PC-3 (cell line): Measurements from ENCODE around the gene FBXL7. TPM values are rescaled to one million over a fixed set of nuclear protein-coding genes. Genes with fewer than 3 reads are reported as not detected.

Experiments
- ATAC-seq: fragments of 200-7000 bp; cut with Tn5 transposase; 2 replicates; pipeline ENCODE4 v1.9.1; 2020; ENCODE audit warnings: mild to moderate bottlenecking, moderate library complexity
- BruUV-seq: library from RNA; stranded (reverse); fragments of 400-500 nt; replicated peaks from 2 replicates; lab custom pipeline; 2021; lab: Mats Ljungman, UMichigan
- CTCF ChIA-PET: fragments of 300-600 bp; sonication (Branson Sonifier 250); formaldehyde crosslinking; loops from one replicate; lab custom pipeline; 2022; ENCODE audit warnings: antibody characterized with exemption; lab: Charles Lee
- POLR2A ChIA-PET: fragments of 300-600 bp; sonication (Branson Sonifier 250); formaldehyde crosslinking; loops from one replicate; lab custom pipeline; 2022; ENCODE audit warnings: antibody characterized with exemption; ENCODE audit not compliant: unreplicated experiment; lab: Charles Lee
- DNase-seq: peaks from one replicate; pipeline ENCODE4 v3.0.0-alpha.2; 2015
- H2AFZ ChIP-seq: fragments of 300-600 bp; sonication (generic); 2 replicates; pipeline ENCODE4 v1.6.0; 2016; ENCODE audit warnings: antibody characterized with exemption, low read length
- H3F3A ChIP-seq: fragments of 300-600 bp; sonication (generic); one replicate; pipeline ENCODE4 v1.6.0; 2017; ENCODE audit warnings: antibody characterized with exemption, low read length, control low read depth, mild to moderate bottlenecking; ENCODE audit not compliant: unreplicated experiment
- H3K27ac ChIP-seq: fragments of 300-600 bp; sonication (generic); 2 replicates; pipeline ENCODE4 v1.5.1; 2016; ENCODE audit warnings: mild to moderate bottlenecking, low read length
- H3K27me3 ChIP-seq: fragments of 300-600 bp; sonication (generic); 2 replicates; pipeline ENCODE4 v1.6.1; 2016; ENCODE audit warnings: low read length, mixed read lengths
- H3K36me3 ChIP-seq: fragments of 300-600 bp; sonication (generic); 2 replicates; pipeline ENCODE4 v1.6.1; 2016; ENCODE audit warnings: low read depth, mixed run types, low read length, mixed read lengths
- H3K4me1 ChIP-seq: fragments of 300-600 bp; sonication (generic); 2 replicates; pipeline ENCODE4 v1.5.1; 2016; ENCODE audit warnings: low read length; ENCODE audit not compliant: insufficient read depth
- H3K4me2 ChIP-seq: fragments of 300-600 bp; sonication (generic); 2 replicates; pipeline ENCODE4 v1.6.0; 2016; ENCODE audit warnings: low read length
- H3K4me3 ChIP-seq: fragments of 300-600 bp; sonication (generic); 2 replicates; pipeline ENCODE4 v1.5.1; 2016; ENCODE audit warnings: mild to moderate bottlenecking, low read length, mixed read lengths
- H3K79me2 ChIP-seq: fragments of 300-600 bp; sonication (generic); 2 replicates; pipeline ENCODE4 v1.6.1; 2017; ENCODE audit warnings: low read length, mixed read lengths
- H3K9ac ChIP-seq: fragments of 300-600 bp; sonication (generic); 2 replicates; pipeline ENCODE4 v1.6.0; 2016; ENCODE audit warnings: mild to moderate bottlenecking, low read length
- H3K9me2 ChIP-seq: fragments of 300-600 bp; sonication (generic); replicated peaks from 2 replicates; pipeline ENCODE4 v1.6.1; 2016; ENCODE audit warnings: mixed run types, low read length, mixed read lengths
- H3K9me3 ChIP-seq: fragments of 300-600 bp; sonication (generic); 2 replicates; pipeline ENCODE4 v1.6.1; 2016; ENCODE audit warnings: low read length, mixed read lengths
- H4K20me1 ChIP-seq: fragments of 300-600 bp; sonication (generic); 2 replicates; pipeline ENCODE4 v1.6.1; 2016; ENCODE audit warnings: low read length, mixed read lengths
- EZH2 ChIP-seq: fragments of 300-600 bp; sonication (generic); IDR thresholded peaks from one replicate; pipeline ENCODE4 v1.6.1; 2017; ENCODE audit warnings: antibody characterized with exemption, mild to moderate bottlenecking, low read length; ENCODE audit not compliant: unreplicated experiment
- EZH2phosphoT487 ChIP-seq: fragments of 300-600 bp; sonication (generic); IDR thresholded peaks from 2 replicates; pipeline ENCODE4 v1.6.1; 2018; ENCODE audit warnings: mild to moderate bottlenecking, antibody characterized with exemption, low read length, borderline replicate concordance
- intact Hi-C: fragments of 100-400 bp; cut with micrococcal nuclease; formaldehyde crosslinking; loops from 2 replicates; pipeline ENCODE4 v1.9.0; 2023
- total RNA-seq: library from RNA; depleted of rRNA; stranded (reverse); fragments of >200 nt; gene quantifications from 2 replicates; pipeline ENCODE4 v1.2.3, GENCODE V29; 2014
- TF ChIP-seq, protein P1 (sequence below): fragments of 300-600 bp; sonication (generic); conservative IDR thresholded peaks from 2 replicates; pipeline ENCODE4 v1.5.1; 2017; ENCODE audit warnings: antibody characterized with exemption, low read depth, mild to moderate bottlenecking, low read length

Gene FBXL7
- total RNA-seq, 1 experiment from 2014 or later, result 0.18 TPM

DNA sequence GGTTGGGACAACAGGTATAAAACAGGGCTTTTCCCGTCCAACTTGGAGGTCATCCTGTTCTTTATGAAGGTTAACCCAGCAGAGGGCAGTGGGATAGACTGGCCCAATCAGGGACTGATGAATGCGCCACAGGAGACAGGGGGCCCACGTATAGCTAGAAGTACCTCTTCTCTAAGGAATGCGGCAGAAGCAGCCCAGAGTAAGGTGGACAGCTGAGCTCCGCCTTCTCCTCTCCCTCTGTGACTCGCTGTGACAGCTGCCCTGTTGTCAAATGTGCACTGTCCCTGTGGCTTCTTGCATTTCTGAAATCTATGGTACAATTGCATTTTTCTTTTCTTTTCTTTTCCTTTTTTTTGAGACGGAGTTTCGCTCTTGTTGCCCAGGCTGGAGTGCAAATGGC is 306.6 kb downstream of the FBXL7 start:
- no peaks in the 10 kb centered on the region for H3K79me2 ChIP-seq
- H3K9ac ChIP-seq, result no peak overlapping the region
- no peak for DNase-seq
- no peaks in the 10 kb centered on the region for H3K9me2 ChIP-seq
- H3K4me2 ChIP-seq, result no peak overlapping the region
- ChIA-PET POLR2A (no interaction called here), CTCF (no interaction called here)
- intact Hi-C loops, result no loop called here
- H2AFZ ChIP-seq, result no peak overlapping the region
- 0 out of 2 replicates have a peak, but pooled peaks cover 2% of the 10 kb centered on the region for H3K36me3 ChIP-seq
- H3K4me3 ChIP-seq, result no peak overlapping the region
- ATAC-seq, result no peak
- peaks cover 7% of the 10 kb centered on the region; the same call in 1 of the 2 replicates for H3K9me3 ChIP-seq
- no peaks in the 10 kb centered on the region for H3K27me3 ChIP-seq
- no peaks in the 10 kb centered on the region for H3F3A ChIP-seq
- no peak overlapping the region for H3K27ac ChIP-seq
- H4K20me1 ChIP-seq, result no peaks in the 10 kb centered on the region
- TF ChIP-seq EZH2phosphoT487 (no peak), EZH2 (no peak)
- TF ChIP-seq, protein P1, sequence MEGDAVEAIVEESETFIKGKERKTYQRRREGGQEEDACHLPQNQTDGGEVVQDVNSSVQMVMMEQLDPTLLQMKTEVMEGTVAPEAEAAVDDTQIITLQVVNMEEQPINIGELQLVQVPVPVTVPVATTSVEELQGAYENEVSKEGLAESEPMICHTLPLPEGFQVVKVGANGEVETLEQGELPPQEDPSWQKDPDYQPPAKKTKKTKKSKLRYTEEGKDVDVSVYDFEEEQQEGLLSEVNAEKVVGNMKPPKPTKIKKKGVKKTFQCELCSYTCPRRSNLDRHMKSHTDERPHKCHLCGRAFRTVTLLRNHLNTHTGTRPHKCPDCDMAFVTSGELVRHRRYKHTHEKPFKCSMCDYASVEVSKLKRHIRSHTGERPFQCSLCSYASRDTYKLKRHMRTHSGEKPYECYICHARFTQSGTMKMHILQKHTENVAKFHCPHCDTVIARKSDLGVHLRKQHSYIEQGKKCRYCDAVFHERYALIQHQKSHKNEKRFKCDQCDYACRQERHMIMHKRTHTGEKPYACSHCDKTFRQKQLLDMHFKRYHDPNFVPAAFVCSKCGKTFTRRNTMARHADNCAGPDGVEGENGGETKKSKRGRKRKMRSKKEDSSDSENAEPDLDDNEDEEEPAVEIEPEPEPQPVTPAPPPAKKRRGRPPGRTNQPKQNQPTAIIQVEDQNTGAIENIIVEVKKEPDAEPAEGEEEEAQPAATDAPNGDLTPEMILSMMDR, result no peak
- BruUV-seq, result no TSS peak
- H3K4me1 ChIP-seq, result no peaks in the 10 kb centered on the region

DNA sequence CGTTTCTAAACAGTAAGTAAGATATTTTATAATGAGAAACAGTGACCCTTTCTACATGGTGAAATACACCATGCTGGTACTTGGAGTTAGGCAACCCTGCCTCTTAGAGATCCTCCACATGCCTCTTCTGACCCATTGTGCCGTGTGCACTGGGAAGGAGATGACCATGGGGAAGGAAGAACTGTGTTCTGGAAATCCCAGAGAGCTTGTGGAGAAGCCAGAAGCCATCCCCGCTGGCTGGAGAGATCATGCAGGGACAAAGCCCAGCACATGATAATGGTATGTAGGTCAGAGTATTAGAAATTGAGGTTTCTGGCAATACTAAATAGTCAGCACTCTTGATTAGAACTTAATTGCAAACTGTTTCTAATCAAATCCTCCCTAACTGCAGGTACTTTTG is 307.3 kb downstream of the FBXL7 start:
- Histone ChIP-seq H3K4me3 (no peak overlapping the region), H3K9me3 (peaks cover 7% of the 10 kb centered on the region; the same call in 1 of the 2 replicates), H3K36me3 (0 out of 2 replicates have a peak, but pooled peaks cover 2% of the 10 kb centered on the region), H2AFZ (no peak overlapping the region), H3K4me1 (no peaks in the 10 kb centered on the region), H4K20me1 (no peaks in the 10 kb centered on the region), H3K79me2 (no peaks in the 10 kb centered on the region), H3K9me2 (no peaks in the 10 kb centered on the region), H3K27ac (no peak overlapping the region), H3K27me3 (no peaks in the 10 kb centered on the region), H3K9ac (no peak overlapping the region), H3F3A (no peaks in the 10 kb centered on the region), H3K4me2 (no peak overlapping the region)
- ATAC-seq (no peak), DNase-seq (no peak)
- ChIA-PET POLR2A (no interaction called here), CTCF (no interaction called here)
- no TSS peak for BruUV-seq
- intact Hi-C loops, result no loop called here
- TF ChIP-seq, protein P1, result no peak
- no peak for TF ChIP-seq EZH2
- TF ChIP-seq EZH2phosphoT487, result no peak

DNA sequence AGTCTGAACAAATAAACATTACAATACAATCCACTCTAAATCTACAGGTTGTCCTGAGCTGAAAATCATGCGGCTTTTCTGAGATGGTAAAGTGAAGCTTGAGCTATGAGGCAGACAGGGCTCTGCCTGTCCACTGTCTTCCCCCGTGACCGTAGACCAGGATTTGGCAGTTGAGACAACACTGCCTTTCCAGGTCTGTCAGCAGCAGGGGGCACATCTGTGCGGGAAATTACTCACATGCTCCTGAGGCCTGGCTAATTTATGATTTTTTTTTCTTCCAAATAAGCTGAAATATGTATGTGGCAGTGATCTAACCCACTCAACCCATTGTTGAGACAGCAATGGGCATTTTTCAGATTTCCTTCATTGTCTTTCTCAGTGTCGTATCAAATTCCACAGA is 307.9 kb downstream of the FBXL7 start:
- H3K36me3 ChIP-seq, result 0 out of 2 replicates have a peak, but pooled peaks cover 2% of the 10 kb centered on the region
- no peaks in the 10 kb centered on the region for H3K79me2 ChIP-seq
- DNase-seq, result peak; percentile 17
- POLR2A ChIA-PET, result no interaction called here
- no peaks in the 10 kb centered on the region for H4K20me1 ChIP-seq
- no peaks in the 10 kb centered on the region for H3F3A ChIP-seq
- BruUV-seq, result no TSS peak
- no peak overlapping the region for H2AFZ ChIP-seq
- H3K9me3 ChIP-seq, result peaks cover 7% of the 10 kb centered on the region; the same call in 1 of the 2 replicates
- no peak for ATAC-seq
- H3K27me3 ChIP-seq, result no peaks in the 10 kb centered on the region
- no peak overlapping the region for H3K27ac ChIP-seq
- H3K4me1 ChIP-seq, result no peaks in the 10 kb centered on the region
- H3K9ac ChIP-seq, result no peak overlapping the region
- H3K4me3 ChIP-seq, result no peak overlapping the region
- no peak overlapping the region for H3K4me2 ChIP-seq
- intact Hi-C loops, result no loop called here
- H3K9me2 ChIP-seq, result no peaks in the 10 kb centered on the region
- TF ChIP-seq EZH2 (no peak), EZH2phosphoT487 (no peak)
- TF ChIP-seq, protein P1, result peak; percentile 29; the same call in 1 of the 2 replicates
- CTCF ChIA-PET, result no interaction called here
